ENCODE measurements around the gene TMPRSS4. TPM values are rescaled to one million over a fixed set of nuclear protein-coding genes. Genes with fewer than 3 reads are reported as not detected.

TMPRSS4 gene
- total RNA-seq, 1 donor: not detected

GRCh38 chr11:118152552-118153471 is 75.9 kb downstream of the TMPRSS4 start, which contains the start of gene SCN4B:
Gene SCN4B (minus strand): TSS chr11:118152823. CDS start chr11:118152673, 150 bp downstream.
- peak; percentile 27 for DNase-seq (ENCODE audit: low read depth)
- H3K4me3 ChIP-seq (ENCODE audit: low read depth, low read length): peak within 1 kb of the TSS; percentile 49
- TF ChIP-seq CTCF (IDR thresholded peaks at IDR 0.05; ENCODE audit: insufficient read depth, low read depth, low read length): no peak

GRCh38 chr11:118153516-118153915 is 76.6 kb downstream of the TMPRSS4 start:
- no peak for DNase-seq (ENCODE audit: low read depth)
- peak overlapping the region; percentile 49 for H3K4me3 ChIP-seq (ENCODE audit: low read depth, low read length)

GRCh38 chr11:118153976-118154375 is 77.1 kb downstream of the TMPRSS4 start:
- DNase-seq (ENCODE audit: low read depth): no peak
- TF ChIP-seq CTCF (IDR thresholded peaks at IDR 0.05; ENCODE audit: insufficient read depth, low read depth, low read length): no peak
- H3K4me3 ChIP-seq (ENCODE audit: low read depth, low read length): no peak overlapping the region

More at GRCh38 chr11:118153516-118153915, 76.6 kb downstream of the TMPRSS4 start:
- no peak for TF ChIP-seq CTCF (IDR thresholded peaks at IDR 0.05; ENCODE audit: insufficient read depth, low read depth, low read length)

- TF ChIP-seq CTCF (IDR thresholded peaks at IDR 0.05; ENCODE audit: insufficient read depth, low read depth, low read length): no peak
- DNase-seq (ENCODE audit: low read depth): no peak
- no peak overlapping the region for H3K4me3 ChIP-seq (ENCODE audit: low read depth, low read length)
Measured at GRCh38 chr11:118154641-118155040, 77.8 kb downstream of the TMPRSS4 start.

- DNase-seq (ENCODE audit: low read depth): no peak
- no peak for TF ChIP-seq CTCF (IDR thresholded peaks at IDR 0.05; ENCODE audit: insufficient read depth, low read depth, low read length)
- H3K4me3 ChIP-seq (ENCODE audit: low read depth, low read length): no peak overlapping the region
Measured at GRCh38 chr11:118155776-118156530, 79.1 kb downstream of the TMPRSS4 start.

- H3K4me3 ChIP-seq (ENCODE audit: low read depth, low read length): no peak overlapping the region
- no peak for DNase-seq (ENCODE audit: low read depth)
- no peak for TF ChIP-seq CTCF (IDR thresholded peaks at IDR 0.05; ENCODE audit: insufficient read depth, low read depth, low read length)
Measured at GRCh38 chr11:118156531-118157185, 79.8 kb downstream of the TMPRSS4 start.

All from fibroblast of villous mesenchyme (primary cell).